Nucleus accumbens (tissue), 56 donors: ENCODE data around the gene RSPH4A.
A peak's percentile ranks its signal among the peaks of the same experiment; 100 is the strongest.
"Not testable (repeated sequence)": the region's sequence is repeated elsewhere in the genome, so short reads cannot be mapped to it uniquely, and the experiment has no call there.

Experiments
- DNase-seq, 56 donors: peaks; one replicate each; lab custom pipeline; 2025; lab: John Stamatoyannopoulos, UW

RSPH4A gene

DNA sequence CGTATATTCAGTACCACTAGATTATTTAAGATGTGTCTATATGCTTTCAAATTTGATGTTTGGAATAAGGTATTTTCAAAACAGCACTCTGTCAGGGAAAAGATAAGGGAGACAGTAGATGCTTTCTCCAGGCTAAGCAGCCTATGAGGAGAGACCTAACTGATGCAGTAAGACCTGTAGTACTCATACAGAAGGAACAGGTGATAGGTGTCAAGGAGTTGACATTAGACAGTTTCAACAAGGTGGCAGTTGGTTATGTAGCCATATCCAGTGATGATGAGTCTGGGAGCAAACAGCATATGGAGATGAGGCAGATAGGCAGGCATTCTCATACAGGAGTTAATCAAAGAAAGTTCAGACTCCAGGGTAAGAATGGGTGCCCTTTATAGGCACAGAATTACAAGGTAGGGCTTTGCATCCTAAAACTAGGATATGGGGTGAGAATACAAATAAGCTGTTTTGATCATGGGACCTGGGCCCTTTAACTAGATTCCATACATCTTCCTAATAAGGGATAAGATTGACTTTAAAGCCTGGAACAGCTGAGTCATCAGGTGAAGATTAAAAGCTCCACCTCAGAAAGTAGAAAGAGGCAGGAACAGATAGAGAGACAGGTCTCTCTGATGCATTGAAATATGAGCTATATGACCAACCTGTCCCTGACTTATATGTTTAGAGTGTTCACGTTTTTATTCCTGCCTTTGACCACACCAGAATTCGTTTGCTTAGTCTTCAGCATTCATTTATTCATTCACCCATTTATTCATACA is 7.9 kb downstream of the RSPH4A start:
- DNase-seq, result no peak

GRCh38 chr6:116625872-116626271 is 9.6 kb downstream of the RSPH4A start:
- no peak for DNase-seq

GRCh38 chr6:116629563-116629981 is 13.3 kb downstream of the RSPH4A start:
- no peak for DNase-seq

DNA sequence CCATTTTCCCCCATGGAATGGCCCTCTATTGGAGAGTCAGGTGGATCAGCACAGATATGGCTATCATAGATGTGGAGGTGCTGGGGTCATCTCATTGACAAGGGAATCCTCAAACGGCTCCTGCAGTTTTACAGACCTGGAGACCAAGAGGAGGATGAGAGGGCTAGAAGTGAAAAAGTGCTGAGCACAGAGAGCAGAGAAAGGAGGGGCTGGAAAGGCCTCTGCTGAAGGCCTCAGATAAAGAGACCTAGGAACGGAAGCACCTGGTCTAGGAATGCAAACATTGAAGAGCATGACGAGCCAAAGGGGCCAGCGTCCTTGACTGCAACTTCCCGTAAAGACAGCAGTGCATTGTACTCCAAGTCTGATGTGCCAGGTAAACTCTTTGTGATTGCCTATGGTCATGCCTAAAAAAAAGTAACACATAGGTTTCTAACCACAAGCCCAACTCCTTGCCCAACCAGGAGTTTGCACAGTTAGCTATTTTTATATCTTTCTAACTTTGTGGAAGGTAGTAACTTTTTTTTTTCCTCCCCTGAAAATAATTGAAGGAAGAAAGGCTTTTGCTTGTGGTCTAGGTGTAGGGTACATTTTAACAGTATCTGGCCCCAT is 15.2 kb downstream of the RSPH4A start:
- DNase-seq, result no peak

- DNase-seq, result peak in 1 of 56 donors; percentile 6
Observed at GRCh38 chr6:116633685-116634084, 17.4 kb downstream of the RSPH4A start.

DNA sequence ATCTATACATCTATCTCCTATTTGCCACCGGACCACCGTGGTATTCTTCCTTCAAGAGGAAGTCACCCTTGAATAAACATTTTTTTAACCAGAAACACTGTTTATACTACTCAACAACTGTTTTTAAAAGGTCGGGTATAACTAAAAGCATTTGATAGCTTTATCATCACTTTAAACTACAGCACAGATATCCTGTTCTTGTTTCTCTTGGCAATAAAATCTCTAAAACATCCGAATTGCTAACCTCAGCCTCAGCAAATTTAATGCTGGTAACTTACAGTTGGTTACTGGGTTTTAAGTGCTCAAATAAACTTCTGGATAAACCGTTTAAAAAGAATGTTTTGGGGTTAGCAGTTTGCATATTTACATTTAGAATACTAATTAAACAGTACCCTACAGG is 31.9 kb downstream of the RSPH4A start:
- no peak for DNase-seq

GRCh38 chr6:116649129-116649528 is 32.9 kb downstream of the RSPH4A start:
- no peak for DNase-seq

GRCh38 chr6:116651916-116652315 is 35.6 kb downstream of the RSPH4A start:
- DNase-seq, result no peak

- no peak for DNase-seq
Observed at GRCh38 chr6:116661594-116661993, 45.3 kb downstream of the RSPH4A start.

GRCh38 chr6:116662202-116662601 is 45.9 kb downstream of the RSPH4A start:
- DNase-seq, result no peak

DNA sequence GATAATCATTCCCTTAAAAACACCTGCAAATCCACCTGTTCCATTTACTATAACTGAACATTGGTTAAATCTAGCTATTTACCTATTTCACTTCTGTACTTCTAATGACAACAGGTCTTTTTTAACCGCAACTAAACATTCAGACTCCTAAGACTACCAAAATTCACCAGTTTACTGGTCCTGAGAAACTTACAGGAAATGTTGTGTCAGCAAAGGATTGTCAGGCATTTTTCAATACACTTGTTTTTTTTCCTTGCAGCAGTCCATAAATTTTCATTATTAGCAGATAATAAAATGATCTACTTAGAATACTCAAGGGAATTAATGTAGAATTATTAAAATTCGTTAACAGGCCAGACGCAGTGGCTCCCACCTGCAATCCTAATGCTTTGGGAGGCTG is 47.0 kb downstream of the RSPH4A start:
- DNase-seq, result no peak

DNA sequence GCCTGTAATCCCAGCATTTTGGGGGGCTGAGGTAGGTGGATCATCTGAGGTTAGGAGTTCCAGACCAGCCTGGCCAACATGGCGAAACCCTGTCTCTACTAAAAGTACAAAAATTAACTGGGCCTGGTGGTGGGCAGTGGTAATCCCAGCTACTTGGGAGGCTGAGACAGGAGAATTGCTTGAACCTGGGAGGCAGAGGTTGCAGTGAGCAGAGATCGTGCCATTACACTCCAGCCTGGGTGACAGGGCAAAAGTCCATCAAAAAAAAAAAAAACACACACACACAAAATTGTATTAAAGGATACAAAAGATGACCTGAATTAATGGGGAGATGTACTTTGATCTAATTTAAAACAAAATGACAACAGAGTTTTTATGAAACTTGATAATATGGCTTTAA is 47.9 kb downstream of the RSPH4A start:
- DNase-seq, result not testable (repeated sequence)

- DNase-seq, result no peak
Observed at GRCh38 chr6:116665464-116665863, 49.2 kb downstream of the RSPH4A start.

- DNase-seq, result no peak
Observed at GRCh38 chr6:116666869-116667268, 50.6 kb downstream of the RSPH4A start.

GRCh38 chr6:116667623-116668022 is 51.3 kb downstream of the RSPH4A start:
- DNase-seq, result no peak

DNA sequence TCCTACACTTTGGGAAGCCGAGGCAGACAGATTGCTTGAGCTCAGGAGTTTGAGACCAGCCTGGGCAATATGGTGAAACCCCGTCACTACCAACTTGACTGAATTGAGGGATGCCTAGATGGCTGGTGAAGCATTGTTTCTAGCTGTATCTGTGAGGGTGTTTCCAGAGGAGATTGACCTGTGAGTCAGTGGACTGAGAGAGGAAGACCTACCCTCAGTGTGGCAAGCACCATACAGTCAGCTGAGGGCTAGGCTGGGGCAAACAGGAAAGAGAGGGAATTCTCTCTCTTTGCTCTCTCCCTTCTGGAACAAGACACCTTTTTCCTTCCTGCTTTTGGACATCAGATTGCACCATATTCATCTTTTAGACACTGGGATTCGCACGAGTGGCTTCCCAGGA is 56.0 kb downstream of the RSPH4A start:
- no peak for DNase-seq

- no peak for DNase-seq
Observed at GRCh38 chr6:116676021-116676420, 59.7 kb downstream of the RSPH4A start.

- DNase-seq, result peak; percentile 57 to 96 (median 83)
Observed at GRCh38 chr6:116680880-116681672, 64.8 kb downstream of the RSPH4A start, which contains the start of gene KPNA5. Gene KPNA5, plus strand, starts transcription at chr6:116681211. Its CDS starts 124 bp downstream, at chr6:116681335.

DNA sequence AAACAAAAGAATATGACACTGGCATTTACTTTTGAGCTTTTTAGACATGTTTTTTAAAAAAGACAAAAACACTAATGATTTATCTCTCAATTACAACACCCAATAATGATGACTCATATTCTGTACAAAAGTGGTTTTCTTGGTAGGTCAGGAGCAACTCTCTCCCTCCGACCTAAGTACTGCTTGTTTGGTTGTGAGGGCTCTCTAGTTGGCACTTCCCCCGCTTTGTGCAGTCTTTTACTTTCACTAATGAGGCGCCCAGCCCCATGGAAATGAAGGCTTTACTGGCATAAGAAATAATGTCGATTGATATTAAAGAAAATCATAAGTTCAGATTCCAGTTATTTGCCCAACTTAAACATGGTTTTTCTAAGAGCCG is 66.0 kb downstream of the RSPH4A start:
- peak in 8 of 56 donors; percentile 2 to 30 (median 10) for DNase-seq
